ENCODE results near the gene PLCB3.
A peak's percentile ranks its signal among the peaks of the same experiment; 100 is the strongest.
"Not testable (repeated sequence)": the region's sequence is repeated elsewhere in the genome, so short reads cannot be mapped to it uniquely, and the experiment has no call there.

PLCB3 gene

GRCh38 chr11:64238076-64238475, 13.3 kb upstream of the PLCB3 start:
- DNase-seq = no peak

- no peak for DNase-seq
These were observed 12.3 kb upstream of the PLCB3 start for GRCh38 chr11:64238999-64239398.

- no peak for DNase-seq
These were observed 11.5 kb upstream of the PLCB3 start for GRCh38 chr11:64239662-64240434.

- peak; percentile 97 for DNase-seq
These were observed 10.7 kb upstream of the PLCB3 start, which contains the start of gene FKBP2 for GRCh38 chr11:64240435-64241240. TSS of gene FKBP2 (plus strand) at chr11:64241095. CDS start at chr11:64242388, 1,293 bp downstream.

- peak; percentile 100 for DNase-seq
These were observed 10.2 kb upstream of the PLCB3 start for GRCh38 chr11:64241241-64241490.

- DNase-seq = no peak
These were observed 9.6 kb upstream of the PLCB3 start for GRCh38 chr11:64241491-64242374.

GRCh38 chr11:64243236-64243854, 8.0 kb upstream of the PLCB3 start:
- no peak for DNase-seq

- DNase-seq = no peak
These were observed 7.2 kb upstream of the PLCB3 start for GRCh38 chr11:64244107-64244506.

GRCh38 chr11:64244966-64245365, 6.4 kb upstream of the PLCB3 start:
- DNase-seq = no peak

GRCh38 chr11:64245401-64245796, 5.9 kb upstream of the PLCB3 start:
- peak; percentile 45 for DNase-seq

- peak; percentile 70 for DNase-seq
These were observed 5.3 kb upstream of the PLCB3 start for GRCh38 chr11:64245797-64246620.

GRCh38 chr11:64246621-64246870, 4.8 kb upstream of the PLCB3 start:
- not testable (repeated sequence) for DNase-seq

GRCh38 chr11:64246871-64247728, 4.2 kb upstream of the PLCB3 start, which contains the start of gene PPP1R14B:
TSS of gene PPP1R14B (minus strand) at chr11:64246943. CDS start at chr11:64246673, 270 bp downstream.
- peak; percentile 77 for DNase-seq

GRCh38 chr11:64247729-64248531, 3.4 kb upstream of the PLCB3 start:
- DNase-seq = no peak

GRCh38 chr11:64248578-64248977, 2.8 kb upstream of the PLCB3 start:
- DNase-seq = no peak

- DNase-seq = no peak
These were observed 2.3 kb upstream of the PLCB3 start for GRCh38 chr11:64249038-64249437.

GRCh38 chr11:64249563-64250414, 1.5 kb upstream of the PLCB3 start:
- DNase-seq = no peak

GRCh38 chr11:64250415-64251015, 815 bp upstream of the PLCB3 start:
- no peak for DNase-seq

GRCh38 chr11:64251753-64252002, 348 bp downstream of the PLCB3 start:
- DNase-seq = no peak
